ENCODE measurements around the gene TMEM191C.

GRCh38 chr22:21446827-21447690, 20.1 kb upstream of the TMEM191C start:
- TF ChIP-seq, protein P1, sequence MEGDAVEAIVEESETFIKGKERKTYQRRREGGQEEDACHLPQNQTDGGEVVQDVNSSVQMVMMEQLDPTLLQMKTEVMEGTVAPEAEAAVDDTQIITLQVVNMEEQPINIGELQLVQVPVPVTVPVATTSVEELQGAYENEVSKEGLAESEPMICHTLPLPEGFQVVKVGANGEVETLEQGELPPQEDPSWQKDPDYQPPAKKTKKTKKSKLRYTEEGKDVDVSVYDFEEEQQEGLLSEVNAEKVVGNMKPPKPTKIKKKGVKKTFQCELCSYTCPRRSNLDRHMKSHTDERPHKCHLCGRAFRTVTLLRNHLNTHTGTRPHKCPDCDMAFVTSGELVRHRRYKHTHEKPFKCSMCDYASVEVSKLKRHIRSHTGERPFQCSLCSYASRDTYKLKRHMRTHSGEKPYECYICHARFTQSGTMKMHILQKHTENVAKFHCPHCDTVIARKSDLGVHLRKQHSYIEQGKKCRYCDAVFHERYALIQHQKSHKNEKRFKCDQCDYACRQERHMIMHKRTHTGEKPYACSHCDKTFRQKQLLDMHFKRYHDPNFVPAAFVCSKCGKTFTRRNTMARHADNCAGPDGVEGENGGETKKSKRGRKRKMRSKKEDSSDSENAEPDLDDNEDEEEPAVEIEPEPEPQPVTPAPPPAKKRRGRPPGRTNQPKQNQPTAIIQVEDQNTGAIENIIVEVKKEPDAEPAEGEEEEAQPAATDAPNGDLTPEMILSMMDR (IDR thresholded peaks at IDR 0.05), result no peak
- TF ChIP-seq POLR2A (IDR thresholded peaks at IDR 0.05), result no peak

Data from Peyer's patch (tissue), 4 donors.